ENCODE results near the gene SUV39H2. TPM values are rescaled to one million over a fixed set of nuclear protein-coding genes. Genes with fewer than 3 reads are reported as not detected.

SUV39H2 gene
- total RNA-seq, 1 donor from 2014 or later = 4.5 TPM

DNA sequence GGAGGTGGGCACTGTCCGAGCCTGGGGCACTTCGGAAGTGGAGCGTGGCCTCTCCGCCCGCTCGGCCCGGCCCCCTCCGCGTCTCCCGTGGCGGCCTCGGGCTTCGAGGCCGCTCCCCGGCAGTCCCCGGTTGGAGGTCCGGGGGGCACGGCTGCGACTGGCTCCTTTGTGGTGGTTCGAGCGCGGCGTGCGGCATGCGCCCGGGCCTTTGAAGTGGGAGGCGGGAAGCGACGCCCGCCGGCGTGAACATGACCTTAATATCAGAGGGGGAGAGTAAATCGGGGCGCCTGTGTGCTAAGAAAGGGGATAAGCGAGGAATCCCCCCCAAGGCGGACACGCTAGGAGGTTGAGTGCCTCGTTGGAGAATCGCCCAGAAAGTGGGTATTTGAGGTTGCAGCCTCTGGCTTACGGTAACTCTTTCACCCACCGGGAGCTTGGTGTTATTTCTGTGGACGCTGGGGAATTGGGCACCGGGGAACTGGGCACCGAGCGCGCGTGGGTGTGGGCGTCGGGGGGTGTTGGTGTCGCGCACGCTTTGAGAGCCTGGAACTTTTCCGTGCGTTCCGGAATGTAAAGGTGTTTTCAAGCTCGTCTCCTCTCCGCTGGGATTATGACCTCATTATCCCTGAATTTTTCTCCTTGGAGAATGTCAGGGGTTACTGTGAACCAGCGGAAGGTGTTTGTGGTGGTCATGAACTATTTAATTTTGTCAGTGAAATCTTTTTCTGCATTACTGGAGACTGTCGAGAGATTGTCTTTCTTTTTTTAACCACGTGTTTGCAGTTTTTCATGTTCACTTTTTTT lies 660 bp downstream of the SUV39H2 start:
- TF ChIP-seq, protein P1, sequence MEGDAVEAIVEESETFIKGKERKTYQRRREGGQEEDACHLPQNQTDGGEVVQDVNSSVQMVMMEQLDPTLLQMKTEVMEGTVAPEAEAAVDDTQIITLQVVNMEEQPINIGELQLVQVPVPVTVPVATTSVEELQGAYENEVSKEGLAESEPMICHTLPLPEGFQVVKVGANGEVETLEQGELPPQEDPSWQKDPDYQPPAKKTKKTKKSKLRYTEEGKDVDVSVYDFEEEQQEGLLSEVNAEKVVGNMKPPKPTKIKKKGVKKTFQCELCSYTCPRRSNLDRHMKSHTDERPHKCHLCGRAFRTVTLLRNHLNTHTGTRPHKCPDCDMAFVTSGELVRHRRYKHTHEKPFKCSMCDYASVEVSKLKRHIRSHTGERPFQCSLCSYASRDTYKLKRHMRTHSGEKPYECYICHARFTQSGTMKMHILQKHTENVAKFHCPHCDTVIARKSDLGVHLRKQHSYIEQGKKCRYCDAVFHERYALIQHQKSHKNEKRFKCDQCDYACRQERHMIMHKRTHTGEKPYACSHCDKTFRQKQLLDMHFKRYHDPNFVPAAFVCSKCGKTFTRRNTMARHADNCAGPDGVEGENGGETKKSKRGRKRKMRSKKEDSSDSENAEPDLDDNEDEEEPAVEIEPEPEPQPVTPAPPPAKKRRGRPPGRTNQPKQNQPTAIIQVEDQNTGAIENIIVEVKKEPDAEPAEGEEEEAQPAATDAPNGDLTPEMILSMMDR (IDR thresholded peaks at IDR 0.05) = no peak
- Histone ChIP-seq H3K27me3 (no peaks in the 10 kb centered on the region), H3K36me3 (no peaks in the 10 kb centered on the region), H3K9me3 (no peaks in the 10 kb centered on the region), H3K27ac (peak overlapping the region; percentile 70), H3K4me3 (peak overlapping the region; percentile 93), H3K4me1 (peaks cover 14% of the 10 kb centered on the region)
- ATAC-seq = no peak
- no peak for DNase-seq
- intact Hi-C loops (cut with DNase I) = no loop called here

DNA sequence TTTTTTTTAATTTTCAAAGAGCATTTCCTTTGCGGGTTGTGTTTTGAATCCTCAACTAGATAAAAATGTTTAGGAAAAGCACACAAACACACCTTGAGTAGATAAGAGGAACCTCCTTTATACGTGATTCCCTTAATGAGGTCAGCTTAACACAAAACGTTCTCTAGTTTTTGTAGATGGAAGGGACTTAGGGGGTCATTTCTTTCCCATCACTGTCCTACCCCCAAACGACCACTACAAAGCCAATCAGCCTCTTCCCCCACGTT lies 1.2 kb downstream of the SUV39H2 start:
- intact Hi-C loops (cut with DNase I) = no loop called here
- Histone ChIP-seq H3K27ac (no peak overlapping the region), H3K4me1 (peaks cover 14% of the 10 kb centered on the region), H3K36me3 (no peaks in the 10 kb centered on the region), H3K4me3 (peak overlapping the region; percentile 93), H3K9me3 (no peaks in the 10 kb centered on the region), H3K27me3 (no peaks in the 10 kb centered on the region)
- no peak for ATAC-seq
- no peak for DNase-seq
- TF ChIP-seq, protein P1 (IDR thresholded peaks at IDR 0.05) = no peak

DNA sequence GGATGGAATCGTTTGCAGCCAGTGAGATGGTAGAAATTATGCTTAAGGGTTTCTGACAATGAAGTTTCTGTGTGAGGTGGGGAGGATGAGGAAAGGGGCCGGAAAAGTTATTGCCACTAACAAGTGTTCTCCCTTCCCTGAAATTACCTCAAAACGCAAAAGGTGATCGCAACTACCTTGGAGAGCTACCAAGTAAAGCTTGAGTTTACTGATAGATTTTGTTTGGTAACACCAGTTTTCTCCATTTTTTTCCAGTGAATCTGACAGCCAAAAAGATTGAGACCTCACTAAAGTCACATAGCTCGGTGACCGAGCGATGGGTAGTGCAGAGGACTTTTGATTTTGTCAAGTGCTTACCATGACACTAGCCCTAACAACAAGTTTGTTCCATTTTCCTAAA lies 1.6 kb downstream of the SUV39H2 start:
- intact Hi-C loops (cut with DNase I) = no loop called here
- peaks cover 14% of the 10 kb centered on the region for H3K4me1 ChIP-seq
- DNase-seq = no peak

DNA sequence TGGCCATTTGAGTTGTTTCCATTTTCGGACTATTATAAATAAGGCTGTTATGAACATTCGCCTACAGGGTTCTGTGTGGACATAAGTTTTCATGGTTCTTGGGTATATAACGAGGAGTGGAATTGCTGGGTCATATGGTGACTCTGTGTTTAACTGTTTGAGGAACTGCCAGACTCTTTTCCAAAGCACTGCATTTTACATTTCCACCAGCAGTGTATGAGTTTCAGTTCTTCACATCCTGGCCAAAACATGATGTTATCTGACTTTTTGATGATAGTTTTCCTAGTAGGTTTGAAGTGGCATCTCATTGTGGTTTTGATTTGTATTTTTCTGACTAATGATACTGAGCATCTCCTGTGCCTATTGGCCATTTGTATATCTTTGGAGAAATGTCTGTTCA lies 5.4 kb downstream of the SUV39H2 start:
- intact Hi-C loops (cut with DNase I) = no loop called here
- Histone ChIP-seq H3K27me3 (no peaks in the 10 kb centered on the region), H3K27ac (no peak overlapping the region), H3K4me3 (no peak overlapping the region), H3K9me3 (no peaks in the 10 kb centered on the region), H3K36me3 (no peaks in the 10 kb centered on the region), H3K4me1 (peaks cover 6% of the 10 kb centered on the region)
- TF ChIP-seq, protein P1 (IDR thresholded peaks at IDR 0.05) = no peak
- no peak for DNase-seq
- no peak for ATAC-seq

More for the DNA sequence above, 1.6 kb downstream of the SUV39H2 start:
- Histone ChIP-seq H3K27me3 (no peaks in the 10 kb centered on the region), H3K9me3 (no peaks in the 10 kb centered on the region), H3K4me3 (no peak overlapping the region), H3K27ac (no peak overlapping the region), H3K36me3 (no peaks in the 10 kb centered on the region)
- TF ChIP-seq, protein P1 (IDR thresholded peaks at IDR 0.05) = no peak
- ATAC-seq = no peak

DNA sequence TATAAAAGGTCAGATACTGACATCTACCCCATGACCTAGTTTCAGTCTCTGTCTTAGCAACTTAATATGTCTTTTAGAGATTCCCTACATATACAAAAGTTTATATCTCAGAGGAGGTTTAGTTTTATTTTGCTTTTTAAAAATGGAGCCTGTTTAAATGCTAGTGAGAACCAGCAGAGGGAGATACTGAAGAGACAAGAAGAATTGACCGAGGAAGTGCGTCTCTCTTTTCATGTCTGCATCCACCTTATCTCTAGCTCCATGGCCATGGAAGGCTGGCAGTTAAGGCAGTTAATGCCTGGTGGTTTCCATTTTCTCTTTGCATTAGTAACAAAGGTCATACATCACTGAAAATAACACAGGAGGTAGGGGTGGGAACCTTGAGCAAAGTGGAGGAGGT lies 10.7 kb downstream of the SUV39H2 start:
- TF ChIP-seq, protein P1 (IDR thresholded peaks at IDR 0.05) = no peak
- Histone ChIP-seq H3K36me3 (no peaks in the 10 kb centered on the region), H3K27me3 (no peaks in the 10 kb centered on the region), H3K27ac (no peak overlapping the region), H3K9me3 (no peaks in the 10 kb centered on the region), H3K4me1 (no peaks in the 10 kb centered on the region), H3K4me3 (no peak overlapping the region)
- intact Hi-C loops (cut with DNase I) = no loop called here
- ATAC-seq = no peak
- no peak for DNase-seq

DNA sequence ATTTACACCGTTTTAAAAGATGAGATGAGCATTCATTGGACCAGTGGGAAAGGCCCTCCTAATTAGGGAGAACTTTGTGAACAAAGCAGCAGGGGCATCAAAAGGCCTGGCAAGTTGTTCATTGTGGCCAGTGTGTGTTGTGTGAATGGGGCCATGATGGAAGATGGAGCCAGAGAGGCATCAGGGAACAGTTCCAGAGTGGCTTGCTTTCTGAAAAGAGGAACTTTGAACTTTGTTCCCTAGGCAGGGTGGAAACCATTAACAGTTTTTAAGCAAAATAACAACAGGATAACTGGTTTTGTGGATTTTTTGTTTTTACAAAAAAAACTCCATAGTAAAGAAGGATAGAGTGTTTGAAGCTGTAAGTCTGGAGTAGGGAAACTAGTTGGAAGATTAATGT lies 12.5 kb downstream of the SUV39H2 start:
- no peak overlapping the region for H3K4me3 ChIP-seq
- no peaks in the 10 kb centered on the region for H3K36me3 ChIP-seq
- no peaks in the 10 kb centered on the region for H3K4me1 ChIP-seq
- H3K27me3 ChIP-seq = no peaks in the 10 kb centered on the region
- H3K9me3 ChIP-seq = no peaks in the 10 kb centered on the region
- ATAC-seq (no peak), DNase-seq (no peak)
- TF ChIP-seq, protein P1 (IDR thresholded peaks at IDR 0.05) = no peak
- no peak overlapping the region for H3K27ac ChIP-seq
- intact Hi-C loops (cut with DNase I) = no loop called here

Data from upper lobe of right lung (tissue), 1 donor.